HL-60 (cell line): ENCODE data around the gene SPIRE1.

Source experiments
- CTCF ChIP-seq: IDR thresholded peaks from one replicate; pipeline ENCODE4 v1.5.1; 2011; ENCODE audit warnings: low read length, control low read depth, inconsistent platforms; ENCODE audit not compliant: insufficient read depth
- TF ChIP-seq, protein P1 (sequence below): IDR thresholded peaks from 2 replicates; pipeline ENCODE4 v1.6.1; 2012; ENCODE audit warnings: low read depth; ENCODE audit not compliant: insufficient replicate concordance

DNA sequence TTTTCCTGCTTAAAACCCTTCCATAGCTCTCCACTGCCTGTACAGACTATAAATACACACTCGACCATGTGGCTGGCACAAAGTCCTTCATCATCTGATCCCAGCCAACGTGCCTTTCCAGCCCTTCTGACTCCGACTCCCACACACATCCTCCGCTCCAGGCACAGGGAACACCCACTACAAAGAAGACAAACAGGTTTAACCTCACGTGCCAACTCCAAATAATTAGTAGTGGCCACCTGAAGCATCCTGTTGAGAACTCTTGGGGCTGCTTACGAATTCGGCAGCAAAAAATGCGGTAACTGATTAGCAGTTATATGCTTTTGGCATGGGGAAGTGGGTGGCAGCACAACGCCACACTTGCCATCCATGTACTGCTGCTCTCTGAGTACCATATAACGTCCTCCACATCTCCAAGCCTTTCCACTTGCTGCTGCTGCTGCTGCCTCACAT is 12.1 kb downstream of the SPIRE1 start:
- TF ChIP-seq CTCF: no peak
- TF ChIP-seq, protein P1, sequence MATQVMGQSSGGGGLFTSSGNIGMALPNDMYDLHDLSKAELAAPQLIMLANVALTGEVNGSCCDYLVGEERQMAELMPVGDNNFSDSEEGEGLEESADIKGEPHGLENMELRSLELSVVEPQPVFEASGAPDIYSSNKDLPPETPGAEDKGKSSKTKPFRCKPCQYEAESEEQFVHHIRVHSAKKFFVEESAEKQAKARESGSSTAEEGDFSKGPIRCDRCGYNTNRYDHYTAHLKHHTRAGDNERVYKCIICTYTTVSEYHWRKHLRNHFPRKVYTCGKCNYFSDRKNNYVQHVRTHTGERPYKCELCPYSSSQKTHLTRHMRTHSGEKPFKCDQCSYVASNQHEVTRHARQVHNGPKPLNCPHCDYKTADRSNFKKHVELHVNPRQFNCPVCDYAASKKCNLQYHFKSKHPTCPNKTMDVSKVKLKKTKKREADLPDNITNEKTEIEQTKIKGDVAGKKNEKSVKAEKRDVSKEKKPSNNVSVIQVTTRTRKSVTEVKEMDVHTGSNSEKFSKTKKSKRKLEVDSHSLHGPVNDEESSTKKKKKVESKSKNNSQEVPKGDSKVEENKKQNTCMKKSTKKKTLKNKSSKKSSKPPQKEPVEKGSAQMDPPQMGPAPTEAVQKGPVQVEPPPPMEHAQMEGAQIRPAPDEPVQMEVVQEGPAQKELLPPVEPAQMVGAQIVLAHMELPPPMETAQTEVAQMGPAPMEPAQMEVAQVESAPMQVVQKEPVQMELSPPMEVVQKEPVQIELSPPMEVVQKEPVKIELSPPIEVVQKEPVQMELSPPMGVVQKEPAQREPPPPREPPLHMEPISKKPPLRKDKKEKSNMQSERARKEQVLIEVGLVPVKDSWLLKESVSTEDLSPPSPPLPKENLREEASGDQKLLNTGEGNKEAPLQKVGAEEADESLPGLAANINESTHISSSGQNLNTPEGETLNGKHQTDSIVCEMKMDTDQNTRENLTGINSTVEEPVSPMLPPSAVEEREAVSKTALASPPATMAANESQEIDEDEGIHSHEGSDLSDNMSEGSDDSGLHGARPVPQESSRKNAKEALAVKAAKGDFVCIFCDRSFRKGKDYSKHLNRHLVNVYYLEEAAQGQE: no peak
